ENCODE results near the gene FGF1. TPM values are rescaled to one million over a fixed set of nuclear protein-coding genes. Genes with fewer than 3 reads are reported as not detected.

Gene FGF1
- polyA plus RNA-seq, 1 of the 3 experiments (the other 2 are of a cell fraction) = 5.3 TPM

GRCh38 chr5:142671801-142672200 lies 14.1 kb downstream of the FGF1 start:
- H2AFZ ChIP-seq (ENCODE audit: low read depth) = no peak overlapping the region
- no peak overlapping the region for H3K4me3 ChIP-seq (ENCODE audit: low read depth in 2 of 2, low read length in 1 of 2)
- no peaks in the 10 kb centered on the region for H3K27me3 ChIP-seq (ENCODE audit: insufficient read depth)
- H4K20me1 ChIP-seq (ENCODE audit: insufficient read depth) = no peaks in the 10 kb centered on the region
- TF ChIP-seq FOSL2 (IDR thresholded peaks at IDR 0.05; ENCODE audit: borderline replicate concordance, low read depth) = peak; percentile 42; the same call in 1 of the 2 replicates
- no peak for TF ChIP-seq GABPA (IDR thresholded peaks at IDR 0.05; ENCODE audit: low read depth)
- TF ChIP-seq TCF12 (IDR thresholded peaks at IDR 0.05) = peak; percentile 31; the same call in 1 of the 2 replicates
- TF ChIP-seq MXI1 (IDR thresholded peaks at IDR 0.05; ENCODE audit: low read depth, low read length) = no peak
- TF ChIP-seq SMC3 (IDR thresholded peaks at IDR 0.05; ENCODE audit: low read depth, low read length) = no peak
- TF ChIP-seq TAF1 (IDR thresholded peaks at IDR 0.05; ENCODE audit: borderline replicate concordance, low read depth, low read length) = no peak
- no peak for TF ChIP-seq NFIC (IDR thresholded peaks at IDR 0.05; ENCODE audit: borderline replicate concordance)
- no peak for TF ChIP-seq CTCF (IDR thresholded peaks at IDR 0.05)
- no peak for TF ChIP-seq REST (IDR thresholded peaks at IDR 0.05; ENCODE audit: low read depth, low read length)
- TF ChIP-seq EZH2phosphoT487 (IDR thresholded peaks at IDR 0.05; ENCODE audit: borderline replicate concordance, low read depth) = no peak
- no peak for TF ChIP-seq TEAD4 (IDR thresholded peaks at IDR 0.05; ENCODE audit: borderline replicate concordance, insufficient read depth)
- TF ChIP-seq RAD21 (IDR thresholded peaks at IDR 0.05; ENCODE audit: low read length) = no peak
- TF ChIP-seq POLR2AphosphoS5 (IDR thresholded peaks at IDR 0.05; ENCODE audit: low read depth, low read length) = no peak
- TF ChIP-seq RFX5 (IDR thresholded peaks at IDR 0.05; ENCODE audit: low read length) = no peak
- no peak for TF ChIP-seq FOXJ3 (CRISPR knock-in tag; IDR thresholded peaks at IDR 0.05)
- no peak for TF ChIP-seq NRF1 (IDR thresholded peaks at IDR 0.05; ENCODE audit: low read depth, low read length)
- no peak for TF ChIP-seq YY1 (IDR thresholded peaks at IDR 0.05; ENCODE audit: low read depth)
- no peak for TF ChIP-seq ZBTB33 (IDR thresholded peaks at IDR 0.05; ENCODE audit: borderline replicate concordance, low read depth)
- TF ChIP-seq GATA2 (CRISPR knock-in tag; IDR thresholded peaks at IDR 0.05) = no peak
- peak; percentile 40 for TF ChIP-seq JUND (IDR thresholded peaks at IDR 0.05)
- peaks cover 8% of the 10 kb centered on the region for H3F3A ChIP-seq (replicated peaks; ENCODE audit: insufficient read depth)
- no peak overlapping the region for H3K9ac ChIP-seq
- DNase-seq = no peak
- H3K36me3 ChIP-seq (replicated peaks in 1 of 2; ENCODE audit: control insufficient read depth in 1 of 2, insufficient read depth in 2 of 2, low read length in 1 of 2) = no peaks in the 10 kb centered on the region
- peaks cover 8 to 19% of the 10 kb centered on the region in 2 experiments; a peak in 2 of 4 replicates for H3K4me1 ChIP-seq (ENCODE audit: control insufficient read depth in 1 of 2, insufficient read depth in 2 of 2, low read depth in 1 of 2, low read length in 1 of 2)
- 100% methylated on average over 1 of the region's 1 CpG for WGBS (ENCODE audit: low lambda C conversion rate)
- no peak overlapping the region for H3K27ac ChIP-seq (ENCODE audit: low read depth in 2 of 2, low read length in 1 of 2)
- POLR2A ChIA-PET = no interaction called here
- no peak overlapping the region for H3K4me2 ChIP-seq
- CTCF ChIA-PET = interaction anchor here (1.4 to 8.6 kb wide), 6 partner anchors 11 to 42 kb away, joined by 3 to 60 read pairs (median 10); no protein-coding TSS in a partner anchor
- H3K9me3 ChIP-seq = no peaks in the 10 kb centered on the region
- H3K79me2 ChIP-seq (ENCODE audit: insufficient read depth) = no peaks in the 10 kb centered on the region
- no peaks in the 10 kb centered on the region for H3K9me2 ChIP-seq
